Glomerular endothelial cell (primary cell): ENCODE data around the gene SLC25A38. TPM values are rescaled to one million over a fixed set of nuclear protein-coding genes. Genes with fewer than 3 reads are reported as not detected.

Experiments
- DNase-seq: peaks from one replicate; pipeline ENCODE4 v3.0.0-alpha.2; 2011; ENCODE audit warnings: low read depth, low spot score; ENCODE audit errors: extremely low read depth
- total RNA-seq: library from RNA; depleted of rRNA; stranded (reverse); fragments of >200 nt; gene quantifications from 2 replicates; pipeline ENCODE4 v1.2.3, GENCODE V29; 2015

SLC25A38 gene
- total RNA-seq, 1 donor from 2014 or later, result 17.8 TPM

- no peak for DNase-seq
Measured at GRCh38 chr3:39376959-39377634, 6.1 kb upstream of the SLC25A38 start.

- DNase-seq, result no peak
Measured at GRCh38 chr3:39378088-39378487, 5.1 kb upstream of the SLC25A38 start.

GRCh38 chr3:39378957-39379777 is 4.0 kb upstream of the SLC25A38 start:
- DNase-seq, result no peak

GRCh38 chr3:39379778-39380155 is 3.4 kb upstream of the SLC25A38 start:
- no peak for DNase-seq

- no peak for DNase-seq
Measured at GRCh38 chr3:39381432-39381831, 1.7 kb upstream of the SLC25A38 start.

- no peak for DNase-seq
Measured at GRCh38 chr3:39383881-39384664, 903 bp downstream of the SLC25A38 start.

GRCh38 chr3:39384665-39385000 is 1.5 kb downstream of the SLC25A38 start:
- DNase-seq, result no peak

- no peak for DNase-seq
Measured at GRCh38 chr3:39385456-39386090, 2.4 kb downstream of the SLC25A38 start.

GRCh38 chr3:39386318-39386717 is 3.1 kb downstream of the SLC25A38 start:
- no peak for DNase-seq

- no peak for DNase-seq
Measured at GRCh38 chr3:39387411-39387975, 4.3 kb downstream of the SLC25A38 start.

- DNase-seq, result no peak
Measured at GRCh38 chr3:39388153-39388552, 5.0 kb downstream of the SLC25A38 start.

- no peak for DNase-seq
Measured at GRCh38 chr3:39388741-39389248, 5.6 kb downstream of the SLC25A38 start.

GRCh38 chr3:39390181-39390580 is 7.0 kb downstream of the SLC25A38 start:
- no peak for DNase-seq

GRCh38 chr3:39396690-39397089 is 13.5 kb downstream of the SLC25A38 start:
- no peak for DNase-seq

GRCh38 chr3:39398700-39399099 is 15.5 kb downstream of the SLC25A38 start:
- no peak for DNase-seq

- DNase-seq, result no peak
Measured at GRCh38 chr3:39401983-39402382, 18.8 kb downstream of the SLC25A38 start.

- no peak for DNase-seq
Measured at GRCh38 chr3:39404943-39405686, 21.9 kb downstream of the SLC25A38 start.

GRCh38 chr3:39405687-39406367 is 22.7 kb downstream of the SLC25A38 start:
- DNase-seq, result no peak
